ENCODE results near the gene PTPRD. TPM values are rescaled to one million over a fixed set of nuclear protein-coding genes. Genes with fewer than 3 reads are reported as not detected.

PTPRD gene
- total and polyA plus RNA-seq, 7 experiments from 2014 or later, result 0.71 TPM; not detected in 6

DNA sequence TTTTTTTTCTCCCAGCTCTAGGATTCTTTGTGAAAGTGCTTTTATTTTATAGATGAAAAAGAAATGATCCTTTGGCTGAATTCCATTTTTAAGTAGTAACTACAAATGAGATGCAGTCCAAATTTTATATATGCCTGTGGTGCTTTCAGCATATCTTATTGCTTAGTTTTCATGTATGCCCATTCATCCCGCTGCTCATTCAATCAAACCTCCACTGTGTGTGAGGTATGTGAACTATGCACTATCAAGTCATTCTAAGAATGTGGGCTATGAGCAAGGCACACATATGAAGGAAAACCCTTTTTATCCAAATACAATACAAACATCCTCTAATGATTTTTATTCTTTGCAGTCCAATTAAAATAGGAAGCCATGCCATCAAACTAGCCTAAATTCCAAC lies 1744.2 kb downstream of the PTPRD start:
- Mint-ChIP-seq H3K4me3 (no peak overlapping the region), H3K27ac (no peak overlapping the region), H3K9me3 (peaks cover 0 to 2% (median 0%) of the 10 kb centered on the region in 11 donors), H3K36me3 (no peaks in the 10 kb centered on the region), H3K27me3 (peaks cover 0 to 18% (median 2%) of the 10 kb centered on the region in 5 donors), H3K4me1 (no peaks in the 10 kb centered on the region)
- no peaks in the 10 kb centered on the region for H3K36me3 ChIP-seq (ENCODE audit: control insufficient read depth in 2 of 3, insufficient read depth in 3 of 3, low read length in 3 of 3)
- H3K4me3 ChIP-seq (ENCODE audit: low read length), result no peak overlapping the region
- H3K27me3 ChIP-seq (ENCODE audit: control insufficient read depth in 2 of 2, insufficient read depth in 2 of 2, low read length in 2 of 2), result no peaks in the 10 kb centered on the region
- intact Hi-C loops (cut with micrococcal nuclease), result no loop called here
- no peaks in the 10 kb centered on the region for H3K9me3 ChIP-seq (ENCODE audit: control insufficient read depth in 2 of 3, low read length in 3 of 3)
- CTCF ChIA-PET, result no interaction called here
- no peaks in the 10 kb centered on the region for H3K4me1 ChIP-seq (ENCODE audit: control insufficient read depth in 2 of 2, insufficient read depth in 2 of 2, low read length in 2 of 2)
- POLR2A ChIA-PET, result no interaction called here
- DNase-seq, result no peak
- H3K27ac ChIP-seq (ENCODE audit: low read depth, low read length), result no peak overlapping the region
- ATAC-seq, result no peak

DNA sequence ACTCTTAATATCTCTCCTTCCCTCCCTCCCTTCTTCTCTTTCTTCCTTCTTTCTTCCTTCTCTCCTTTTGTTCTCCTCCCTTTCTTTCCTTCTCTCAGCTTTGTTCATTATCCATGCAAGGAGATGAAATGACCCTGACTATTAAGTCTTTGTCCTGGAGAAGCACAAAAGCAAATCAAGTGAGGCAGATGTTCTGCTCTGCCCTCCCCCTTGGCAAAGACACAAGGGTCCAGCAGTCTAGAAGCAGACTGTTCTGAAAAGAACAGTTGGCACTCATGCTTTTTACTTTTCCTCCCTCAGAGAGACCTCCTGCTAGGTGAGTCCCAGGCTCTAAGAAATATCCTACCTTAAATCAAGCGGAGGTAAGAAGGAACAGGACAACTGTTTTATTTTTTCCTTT lies 1745.7 kb downstream of the PTPRD start:
- no peaks in the 10 kb centered on the region for H3K36me3 Mint-ChIP-seq
- no peak overlapping the region for H3K27ac Mint-ChIP-seq
- POLR2A ChIA-PET, result no interaction called here
- DNase-seq (no peak), ATAC-seq (no peak)
- H3K4me1 ChIP-seq (ENCODE audit: control insufficient read depth in 2 of 2, insufficient read depth in 2 of 2, low read length in 2 of 2), result no peaks in the 10 kb centered on the region
- CTCF ChIA-PET, result no interaction called here
- no peak overlapping the region for H3K4me3 Mint-ChIP-seq
- H3K9me3 Mint-ChIP-seq, result peaks cover 0 to 2% (median 0%) of the 10 kb centered on the region in 11 donors
- peaks cover 0 to 3% (median 0%) of the 10 kb centered on the region in 7 donors for H3K4me1 Mint-ChIP-seq
- no peaks in the 10 kb centered on the region for H3K36me3 ChIP-seq (ENCODE audit: control insufficient read depth in 2 of 3, insufficient read depth in 3 of 3, low read length in 3 of 3)
- peaks cover 0 to 18% (median 2%) of the 10 kb centered on the region in 5 donors for H3K27me3 Mint-ChIP-seq
- intact Hi-C loops (cut with micrococcal nuclease), result no loop called here
- H3K27ac ChIP-seq (ENCODE audit: low read depth, low read length), result no peak overlapping the region
- H3K27me3 ChIP-seq (ENCODE audit: control insufficient read depth in 2 of 2, insufficient read depth in 2 of 2, low read length in 2 of 2), result no peaks in the 10 kb centered on the region
- H3K4me3 ChIP-seq (ENCODE audit: low read length), result no peak overlapping the region
- H3K9me3 ChIP-seq (ENCODE audit: control insufficient read depth in 2 of 3, low read length in 3 of 3), result no peaks in the 10 kb centered on the region

DNA sequence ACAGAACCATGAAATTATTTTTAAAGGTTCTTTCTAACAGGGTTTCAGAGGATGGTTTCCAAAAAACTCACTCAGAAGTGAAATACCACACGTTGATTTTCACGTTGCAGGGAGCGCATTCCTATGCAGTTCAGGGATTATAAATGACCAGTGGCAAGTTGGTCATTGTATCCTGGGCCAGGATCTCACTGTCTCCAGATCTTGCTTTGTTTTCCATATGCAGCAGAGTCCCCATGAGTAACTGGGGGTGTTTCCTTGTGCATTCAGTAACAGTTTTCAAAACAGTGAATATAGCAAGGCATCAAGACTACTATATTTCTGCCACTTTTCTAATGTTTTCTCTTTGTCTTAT lies 1748.3 kb downstream of the PTPRD start:
- no peaks in the 10 kb centered on the region for H3K27me3 ChIP-seq (ENCODE audit: control insufficient read depth in 2 of 2, insufficient read depth in 2 of 2, low read length in 2 of 2)
- no peaks in the 10 kb centered on the region for H3K36me3 Mint-ChIP-seq
- no peaks in the 10 kb centered on the region for H3K9me3 Mint-ChIP-seq
- H3K9me3 ChIP-seq (ENCODE audit: control insufficient read depth in 2 of 3, low read length in 3 of 3), result no peaks in the 10 kb centered on the region
- CTCF ChIA-PET, result no interaction called here
- H3K36me3 ChIP-seq (ENCODE audit: control insufficient read depth in 2 of 3, insufficient read depth in 3 of 3, low read length in 3 of 3), result no peaks in the 10 kb centered on the region
- H3K27ac Mint-ChIP-seq, result no peak overlapping the region
- no peak overlapping the region for H3K4me3 ChIP-seq (ENCODE audit: low read length)
- intact Hi-C loops (cut with micrococcal nuclease), result no loop called here
- peaks cover 9 to 21% (median 14%) of the 10 kb centered on the region in 5 donors for H3K27me3 Mint-ChIP-seq
- ATAC-seq (no peak), DNase-seq (no peak)
- POLR2A ChIA-PET, result no interaction called here
- H3K4me3 Mint-ChIP-seq, result no peak overlapping the region
- no peaks in the 10 kb centered on the region for H3K4me1 ChIP-seq (ENCODE audit: control insufficient read depth in 2 of 2, insufficient read depth in 2 of 2, low read length in 2 of 2)
- peaks cover 0 to 3% (median 0%) of the 10 kb centered on the region in 7 donors for H3K4me1 Mint-ChIP-seq
- H3K27ac ChIP-seq (ENCODE audit: low read depth, low read length), result no peak overlapping the region

DNA sequence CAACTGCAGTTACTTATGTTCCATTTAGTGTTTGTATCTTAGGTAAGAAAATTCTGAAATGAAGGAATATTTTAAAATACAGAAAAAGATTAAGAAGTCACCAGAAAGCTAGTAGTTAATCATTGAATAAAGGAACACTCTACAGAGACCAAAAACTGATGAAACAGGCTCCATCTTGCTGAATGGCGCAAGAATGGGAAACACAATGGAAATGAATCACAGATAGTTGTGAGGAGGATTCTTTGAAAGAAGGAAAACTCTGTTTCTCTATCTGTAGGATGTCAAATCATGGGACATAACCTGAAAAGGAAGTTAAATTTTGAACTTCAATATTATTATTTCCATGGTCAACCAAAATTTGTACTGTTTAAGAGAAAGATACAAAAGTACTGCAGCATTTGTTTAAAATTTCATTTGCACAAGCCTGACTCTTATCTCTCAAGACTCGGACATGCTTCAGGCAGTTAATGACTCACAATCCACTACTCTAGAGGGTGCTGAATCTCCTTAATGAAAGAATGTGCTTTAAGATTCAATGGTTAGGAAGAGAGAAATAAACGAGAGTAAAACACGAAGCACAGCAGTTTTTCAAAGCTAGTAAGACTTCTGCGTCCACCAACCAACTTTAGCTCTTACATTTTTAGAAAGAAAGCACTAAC lies 1748.8 kb downstream of the PTPRD start:
- Histone ChIP-seq H3K36me3 (ENCODE audit: control insufficient read depth in 2 of 3, insufficient read depth in 3 of 3, low read length in 3 of 3) (no peaks in the 10 kb centered on the region), H3K4me3 (ENCODE audit: low read length) (no peak overlapping the region), H3K9me3 (ENCODE audit: control insufficient read depth in 2 of 3, low read length in 3 of 3) (no peaks in the 10 kb centered on the region), H3K27ac (ENCODE audit: low read depth, low read length) (no peak overlapping the region), H3K27me3 (ENCODE audit: control insufficient read depth in 2 of 2, insufficient read depth in 2 of 2, low read length in 2 of 2) (no peaks in the 10 kb centered on the region), H3K4me1 (ENCODE audit: control insufficient read depth in 2 of 2, insufficient read depth in 2 of 2, low read length in 2 of 2) (no peaks in the 10 kb centered on the region)
- no peak for DNase-seq
- no peak for ATAC-seq
- H3K4me1 Mint-ChIP-seq, result peaks cover 0 to 7% (median 3%) of the 10 kb centered on the region in 7 donors
- no peak overlapping the region for H3K27ac Mint-ChIP-seq
- intact Hi-C loops (cut with micrococcal nuclease), result no loop called here
- CTCF ChIA-PET, result no interaction called here
- H3K4me3 Mint-ChIP-seq, result no peak overlapping the region
- POLR2A ChIA-PET, result no interaction called here
- no peaks in the 10 kb centered on the region for H3K36me3 Mint-ChIP-seq
- no peaks in the 10 kb centered on the region for H3K9me3 Mint-ChIP-seq
- peaks cover 13 to 25% (median 19%) of the 10 kb centered on the region in 5 donors for H3K27me3 Mint-ChIP-seq

DNA sequence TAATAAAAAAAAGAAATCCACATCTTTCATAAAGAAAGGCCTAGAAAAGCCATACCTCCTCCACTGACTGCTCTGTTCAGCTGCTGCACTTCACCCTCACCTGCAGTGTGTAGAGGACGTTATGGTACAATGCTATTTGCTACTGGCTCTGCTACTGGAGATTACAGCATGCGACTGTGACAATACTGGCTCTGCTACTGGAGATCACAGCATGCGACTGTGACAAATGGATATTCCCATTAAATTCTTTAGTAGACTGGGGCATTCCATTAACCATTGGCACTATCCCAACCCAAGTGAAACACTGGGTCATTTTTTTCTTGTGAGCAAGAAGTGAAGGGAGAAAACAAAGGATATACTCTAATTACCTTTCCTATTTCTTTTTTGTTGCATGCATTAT lies 1749.7 kb downstream of the PTPRD start:
- Histone ChIP-seq H3K4me1 (ENCODE audit: control insufficient read depth in 2 of 2, insufficient read depth in 2 of 2, low read length in 2 of 2) (no peaks in the 10 kb centered on the region), H3K4me3 (ENCODE audit: low read length) (no peak overlapping the region), H3K27me3 (ENCODE audit: control insufficient read depth in 2 of 2, insufficient read depth in 2 of 2, low read length in 2 of 2) (peaks cover 0 to 2% of the 10 kb centered on the region in 2 donors), H3K9me3 (ENCODE audit: control insufficient read depth in 2 of 3, low read length in 3 of 3) (no peaks in the 10 kb centered on the region), H3K27ac (ENCODE audit: low read depth, low read length) (no peak overlapping the region), H3K36me3 (ENCODE audit: control insufficient read depth in 2 of 3, insufficient read depth in 3 of 3, low read length in 3 of 3) (no peaks in the 10 kb centered on the region)
- ChIA-PET POLR2A (no interaction called here), CTCF (no interaction called here)
- H3K36me3 Mint-ChIP-seq, result no peaks in the 10 kb centered on the region
- no peaks in the 10 kb centered on the region for H3K9me3 Mint-ChIP-seq
- intact Hi-C loops (cut with micrococcal nuclease), result no loop called here
- peaks cover 23 to 33% (median 27%) of the 10 kb centered on the region in 5 donors for H3K27me3 Mint-ChIP-seq
- ATAC-seq, result no peak
- no peak for DNase-seq
- peaks cover 0 to 14% (median 8%) of the 10 kb centered on the region in 7 donors for H3K4me1 Mint-ChIP-seq
- H3K27ac Mint-ChIP-seq, result no peak overlapping the region
- H3K4me3 Mint-ChIP-seq, result no peak overlapping the region

DNA sequence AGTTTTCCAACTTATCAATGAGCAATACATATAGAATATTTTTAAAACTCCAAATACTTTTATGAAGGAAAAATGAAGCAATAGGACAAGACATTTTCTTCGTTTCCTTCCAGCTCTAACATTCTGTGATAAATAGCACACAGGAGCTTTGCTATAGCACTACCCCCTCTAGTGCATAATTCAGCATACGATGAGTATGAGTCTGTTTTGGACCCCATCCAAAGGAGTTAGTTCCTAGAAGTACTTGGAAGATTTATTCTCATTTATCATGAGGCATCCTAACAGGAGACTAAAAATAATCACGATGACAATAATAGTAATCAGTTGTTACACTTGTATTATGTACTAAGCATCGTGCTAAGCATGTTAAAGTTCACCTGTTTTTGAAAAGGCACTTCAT lies 1751.9 kb downstream of the PTPRD start:
- H3K4me1 ChIP-seq (ENCODE audit: control insufficient read depth in 2 of 2, insufficient read depth in 2 of 2, low read length in 2 of 2), result no peaks in the 10 kb centered on the region
- H3K9me3 ChIP-seq (ENCODE audit: control insufficient read depth in 2 of 3, low read length in 3 of 3), result no peaks in the 10 kb centered on the region
- no peaks in the 10 kb centered on the region for H3K36me3 Mint-ChIP-seq
- H3K27ac Mint-ChIP-seq, result no peak overlapping the region
- DNase-seq, result no peak
- H3K27me3 Mint-ChIP-seq, result peaks cover 35 to 42% (median 40%) of the 10 kb centered on the region in 5 donors
- peaks cover 0 to 2% of the 10 kb centered on the region in 2 donors for H3K27me3 ChIP-seq (ENCODE audit: control insufficient read depth in 2 of 2, insufficient read depth in 2 of 2, low read length in 2 of 2)
- peaks cover 0 to 24% (median 18%) of the 10 kb centered on the region in 7 donors for H3K4me1 Mint-ChIP-seq
- H3K27ac ChIP-seq (ENCODE audit: low read depth, low read length), result no peak overlapping the region
- no peak for ATAC-seq
- H3K9me3 Mint-ChIP-seq, result no peaks in the 10 kb centered on the region
- intact Hi-C loops (cut with micrococcal nuclease), result no loop called here
- H3K4me3 Mint-ChIP-seq, result no peak overlapping the region
- ChIA-PET CTCF (no interaction called here), POLR2A (no interaction called here)
- H3K4me3 ChIP-seq (ENCODE audit: low read length), result no peak overlapping the region
- no peaks in the 10 kb centered on the region for H3K36me3 ChIP-seq (ENCODE audit: control insufficient read depth in 2 of 3, insufficient read depth in 3 of 3, low read length in 3 of 3)

DNA sequence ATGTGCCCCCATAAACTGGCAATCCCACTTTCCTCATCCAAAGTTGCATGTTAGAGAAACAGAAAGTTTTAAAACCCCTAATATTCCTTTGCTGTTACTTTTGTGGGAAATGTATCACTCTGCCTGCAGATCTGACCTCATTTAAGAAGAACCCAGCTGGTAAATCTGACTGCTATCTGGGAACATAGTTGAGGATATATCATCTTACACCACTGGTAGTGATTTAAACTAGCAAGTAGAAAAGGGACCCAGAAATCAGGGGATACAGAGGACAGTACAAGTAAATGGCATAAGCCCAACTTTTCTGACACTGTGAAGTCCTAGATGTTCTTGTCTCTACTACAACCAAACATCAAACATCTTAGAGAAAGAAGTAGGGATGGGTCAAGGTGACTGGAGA lies 1752.7 kb downstream of the PTPRD start:
- H3K36me3 ChIP-seq (ENCODE audit: control insufficient read depth in 2 of 3, insufficient read depth in 3 of 3, low read length in 3 of 3), result no peaks in the 10 kb centered on the region
- H3K4me3 Mint-ChIP-seq, result no peak overlapping the region
- DNase-seq, result no peak
- H3K27me3 ChIP-seq (ENCODE audit: control insufficient read depth in 2 of 2, insufficient read depth in 2 of 2, low read length in 2 of 2), result peaks cover 0 to 2% of the 10 kb centered on the region in 2 donors
- peaks cover 42 to 51% (median 48%) of the 10 kb centered on the region in 5 donors for H3K27me3 Mint-ChIP-seq
- ATAC-seq, result no peak
- H3K27ac ChIP-seq (ENCODE audit: low read depth, low read length), result no peak overlapping the region
- intact Hi-C loops (cut with micrococcal nuclease), result no loop called here
- H3K9me3 Mint-ChIP-seq, result no peaks in the 10 kb centered on the region
- CTCF ChIA-PET, result interaction anchor here (0.9 kb wide), 1 partner anchor 12 kb away, joined by 10 read pairs; no protein-coding TSS in a partner anchor
- H3K27ac Mint-ChIP-seq, result no peak overlapping the region
- POLR2A ChIA-PET, result no interaction called here
- H3K9me3 ChIP-seq (ENCODE audit: control insufficient read depth in 2 of 3, low read length in 3 of 3), result no peaks in the 10 kb centered on the region
- H3K4me1 ChIP-seq (ENCODE audit: control insufficient read depth in 2 of 2, insufficient read depth in 2 of 2, low read length in 2 of 2), result no peaks in the 10 kb centered on the region
- H3K36me3 Mint-ChIP-seq, result no peaks in the 10 kb centered on the region
- H3K4me3 ChIP-seq (ENCODE audit: low read length), result no peak overlapping the region
- peaks cover 0 to 24% (median 18%) of the 10 kb centered on the region in 7 donors for H3K4me1 Mint-ChIP-seq
